H1 (cell line): ENCODE measurements around the gene HIPK2. TPM values are rescaled to one million over a fixed set of nuclear protein-coding genes. Genes with fewer than 3 reads are reported as not detected.

ENCODE experiments used
- CTCF ChIA-PET: fragments of 300-600 bp; sonication (Branson Sonifier 250); formaldehyde crosslinking; loops from one replicate; lab custom pipeline; 2021; ENCODE audit not compliant: partially characterized antibody; lab: Charles Lee
- POLR2A ChIA-PET: fragments of 300-600 bp; sonication (Branson Sonifier 250); formaldehyde crosslinking; loops from one replicate; lab custom pipeline; 2021; ENCODE audit warnings: inconsistent platforms; ENCODE audit not compliant: partially characterized antibody; lab: Charles Lee
- DNase-seq, 2 experiments: peaks; one replicate each; pipeline versions ENCODE4 v3.0.0 to v3.0.0-alpha.2; 2010 to 2022; ENCODE audit warnings: low spot score in 2 of 2, low read depth in 1 of 2, mixed read lengths in 1 of 2
- FAIRE-seq: peaks from 2 replicates; lab custom pipeline; 2011; peaks lifted over from hg19 to GRCh38; lab: Jason Lieb, UNC
- H2AFZ ChIP-seq: 2 replicates; pipeline ENCODE4 v1.8.1; 2012; ENCODE audit warnings: low read length, inconsistent platforms
- H2AK5ac ChIP-seq: 2 replicates; pipeline ENCODE4 v1.6.1; 2013; ENCODE audit warnings: low read depth, low read length
- H2BK120ac ChIP-seq: replicated peaks from 2 replicates; pipeline ENCODE3; 2013; ENCODE audit warnings: low read depth, low read length, inconsistent platforms
- H2BK12ac ChIP-seq: 2 replicates; pipeline ENCODE4 v1.6.1; 2013; ENCODE audit warnings: low read depth, low read length
- H2BK15ac ChIP-seq: 2 replicates; pipeline ENCODE4 v1.6.1; 2013; ENCODE audit warnings: low read length
- H2BK20ac ChIP-seq: 2 replicates; pipeline ENCODE4 v1.6.1; 2013; ENCODE audit warnings: low read length
- H2BK5ac ChIP-seq: 2 replicates; pipeline ENCODE4 v1.6.1; 2013; ENCODE audit warnings: low read depth, low read length
- H3K14ac ChIP-seq: 2 replicates; pipeline ENCODE4 v1.6.1; 2013; ENCODE audit warnings: inconsistent platforms; ENCODE audit not compliant: insufficient read length
- H3K18ac ChIP-seq: 2 replicates; pipeline ENCODE4 v1.6.1; 2013; ENCODE audit warnings: low read length; ENCODE audit errors: extremely low read depth
- H3K23ac ChIP-seq: 2 replicates; pipeline ENCODE4 v1.6.1; 2013; ENCODE audit warnings: inconsistent platforms; ENCODE audit not compliant: insufficient read length
- H3K23me2 ChIP-seq: 2 replicates; pipeline ENCODE4 v1.6.1; 2013; ENCODE audit warnings: low read depth, low read length
- H3K27ac ChIP-seq: 2 replicates; pipeline ENCODE4 v1.6.1; 2011; ENCODE audit warnings: low read depth, low read length, inconsistent platforms
- H3K27me3 ChIP-seq, 4 experiments: replicated peaks in 1 of 4; 1 replicate in 1 of 4; 2 replicates in 3 of 4; pipeline versions ENCODE4 v1.6.1 to v1.8.1; 2011 to 2013; ENCODE audit warnings: low read length in 3 of 4, mild to moderate bottlenecking in 3 of 4, inconsistent platforms in 2 of 4, mixed read lengths in 2 of 4, moderate library complexity in 1 of 4; ENCODE audit not compliant: control insufficient read depth in 3 of 4, insufficient read depth in 3 of 4; ENCODE audit errors: extremely low read depth in 1 of 4
- H3K36me3 ChIP-seq, 4 experiments: 2 replicates each; pipeline versions ENCODE4 v1.6.1 to v1.8.1; 2011 to 2013; ENCODE audit warnings: mild to moderate bottlenecking in 4 of 4, low read length in 3 of 4, moderate library complexity in 2 of 4, control low read depth in 1 of 4, inconsistent platforms in 1 of 4; ENCODE audit not compliant: insufficient read depth in 4 of 4, control insufficient read depth in 2 of 4
- H3K4ac ChIP-seq: replicated peaks from 2 replicates; pipeline ENCODE3; 2013; ENCODE audit warnings: low read length, low read depth, mixed read lengths, inconsistent platforms; ENCODE audit not compliant: insufficient read length
- H3K4me1 ChIP-seq, 4 experiments: replicated peaks in 1 of 4; 1 replicate in 1 of 4; 2 replicates in 3 of 4; pipeline versions ENCODE4 v1.6.1 to v1.8.1; 2011 to 2013; ENCODE audit warnings: low read length in 3 of 4, inconsistent platforms in 2 of 4, mixed read lengths in 1 of 4; ENCODE audit not compliant: insufficient read depth in 4 of 4, control insufficient read depth in 3 of 4
- H3K4me2 ChIP-seq, 2 experiments: 2 replicates each; pipeline versions ENCODE4 v1.6.1 to v1.8.1; 2011 to 2013; ENCODE audit warnings: low read depth in 2 of 2, low read length in 2 of 2, control low read depth in 1 of 2, inconsistent platforms in 1 of 2, mild to moderate bottlenecking in 1 of 2; ENCODE audit not compliant: insufficient read depth in 1 of 2
- H3K4me3 ChIP-seq, 4 experiments: fragments of 200-600, 300-600 bp in 1 of 4; sonication (generic), shearing (Covaris generic), sonication (Bioruptor Twin) in 1 of 4; 2 replicates each; pipeline versions ENCODE4 v1.5.1 to v1.8.1; 2011 to 2016; ENCODE audit warnings: low read length in 4 of 4, low read depth in 3 of 4, control low read depth in 2 of 4, inconsistent platforms in 2 of 4, mild to moderate bottlenecking in 2 of 4, mixed read lengths in 1 of 4, moderate library complexity in 1 of 4; ENCODE audit not compliant: insufficient read depth in 2 of 4; ENCODE audit errors: extremely low read depth in 1 of 4
- H3K56ac ChIP-seq: replicated peaks from 2 replicates; pipeline ENCODE3; 2013; ENCODE audit warnings: low read depth, mild to moderate bottlenecking, mixed read lengths, low read length, inconsistent platforms; ENCODE audit not compliant: insufficient read length
- H3K79me1 ChIP-seq: 2 replicates; pipeline ENCODE4 v1.6.1; 2013; ENCODE audit warnings: low read depth, low read length, control low read depth
- H3K79me2 ChIP-seq, 2 experiments: 2 replicates each; pipeline versions ENCODE4 v1.6.1 to v1.8.1; 2012 to 2013; ENCODE audit warnings: low read length in 2 of 2, mild to moderate bottlenecking in 2 of 2, inconsistent platforms in 1 of 2; ENCODE audit not compliant: insufficient read depth in 2 of 2, control insufficient read depth in 1 of 2
- H3K9ac ChIP-seq, 4 experiments: replicated peaks in 1 of 4; 1 replicate in 1 of 4; 2 replicates in 3 of 4; pipeline versions ENCODE4 v1.6.1 to v1.8.1; 2011 to 2013; ENCODE audit warnings: low read depth in 3 of 4, low read length in 3 of 4, control low read depth in 2 of 4, mild to moderate bottlenecking in 2 of 4, moderate library complexity in 2 of 4, inconsistent platforms in 1 of 4; ENCODE audit errors: extremely low read depth in 1 of 4
- H3K9me3 ChIP-seq, 2 experiments: 2 replicates each; pipeline versions ENCODE4 v1.6.1 to v1.8.1; 2012 to 2013; ENCODE audit warnings: mild to moderate bottlenecking in 2 of 2, moderate library complexity in 2 of 2, control low read depth in 1 of 2, inconsistent platforms in 1 of 2, low read depth in 1 of 2, low read length in 1 of 2, mixed read lengths in 1 of 2; ENCODE audit not compliant: insufficient read depth in 2 of 2
- H4K20me1 ChIP-seq, 2 experiments: replicated peaks in 1 of 2; 2 replicates each; pipeline versions ENCODE3 to v1.8.1; 2011 to 2013; ENCODE audit warnings: inconsistent platforms in 2 of 2, low read length in 2 of 2, mild to moderate bottlenecking in 1 of 2; ENCODE audit not compliant: insufficient read depth in 2 of 2, control insufficient read depth in 1 of 2
- H4K5ac ChIP-seq: 2 replicates; pipeline ENCODE4 v1.6.1; 2013; ENCODE audit warnings: low read length, low read depth, mixed read lengths, inconsistent platforms; ENCODE audit not compliant: insufficient read length
- H4K8ac ChIP-seq: 2 replicates; pipeline ENCODE4 v1.8.0; 2013; ENCODE audit warnings: mild to moderate bottlenecking, moderate library complexity, low read length, inconsistent platforms; ENCODE audit not compliant: insufficient read depth; ENCODE audit errors: extremely low read depth
- H4K91ac ChIP-seq: replicated peaks from 2 replicates; pipeline ENCODE3; 2013; ENCODE audit warnings: low read length, mixed read lengths, inconsistent platforms; ENCODE audit not compliant: insufficient read length
- ATF3 ChIP-seq: IDR thresholded peaks from 2 replicates; pipeline ENCODE4 v1.6.1; 2011; ENCODE audit warnings: low read depth, mild to moderate bottlenecking, low read length; ENCODE audit not compliant: insufficient read depth
- BACH1 ChIP-seq: IDR thresholded peaks from 2 replicates; pipeline ENCODE4 v1.6.1; 2012; ENCODE audit warnings: low read length, improper control_type of control experiment
- CBX8 ChIP-seq: fragments of 300-800, 300-1000 bp; sonication (generic); IDR thresholded peaks from 2 replicates; pipeline ENCODE4 v1.7.1; 2016; ENCODE audit warnings: low read depth, low read length, borderline replicate concordance
- CEBPB ChIP-seq: IDR thresholded peaks from 2 replicates; pipeline ENCODE4 v1.6.1; 2012; ENCODE audit warnings: low read depth, low read length
- GTF2F1 ChIP-seq: IDR thresholded peaks from 2 replicates; pipeline ENCODE4 v1.6.1; 2012; ENCODE audit warnings: low read depth, low read length, improper control_type of control experiment, borderline replicate concordance
- MAFK ChIP-seq: IDR thresholded peaks from 2 replicates; pipeline ENCODE4 v1.6.1; 2012; ENCODE audit warnings: low read depth, mild to moderate bottlenecking, improper control_type of control experiment, low read length
- PHF8 ChIP-seq: fragments of 200-600 bp; sonication (generic); conservative IDR thresholded peaks from 2 replicates; pipeline ENCODE4 v1.7.1; 2012; ENCODE audit warnings: low read depth, mild to moderate bottlenecking, inconsistent platforms, low read length, moderate library complexity
- RBBP5 ChIP-seq: IDR thresholded peaks from 2 replicates; pipeline ENCODE4 v1.7.1; 2012; ENCODE audit warnings: low read depth, mild to moderate bottlenecking, inconsistent platforms, low read length, moderate library complexity, borderline replicate concordance
- RFX5 ChIP-seq: IDR thresholded peaks from 2 replicates; pipeline ENCODE4 v1.6.1; 2011; ENCODE audit warnings: low read depth, low read length, improper control_type of control experiment, borderline replicate concordance
- RNF2 ChIP-seq: fragments of 200-900, 300-1000 bp; sonication (generic); IDR thresholded peaks from 2 replicates; pipeline ENCODE4 v1.7.1; 2016; ENCODE audit warnings: borderline replicate concordance, low read depth, mild to moderate bottlenecking, antibody characterized with exemption, low read length; ENCODE audit not compliant: poor library complexity, severe bottlenecking; ENCODE audit errors: missing control alignments
- RXRA ChIP-seq: IDR thresholded peaks from 2 replicates; pipeline ENCODE4 v1.6.1; 2011; ENCODE audit warnings: low read depth, mild to moderate bottlenecking, low read length, moderate library complexity; ENCODE audit not compliant: insufficient read depth
- SRF ChIP-seq: IDR thresholded peaks from 2 replicates; pipeline ENCODE4 v1.6.1; 2011; ENCODE audit warnings: mild to moderate bottlenecking, low read depth, low read length, moderate library complexity
- TAF7 ChIP-seq: optimal IDR thresholded peaks from 2 replicates; pipeline ENCODE3; 2011; ENCODE audit warnings: low read depth, mild to moderate bottlenecking, inconsistent platforms, low read length, moderate library complexity, borderline replicate concordance
- WGBS, 2 experiments: shearing (Covaris generic) in 1 of 2; methylation state at CpG; one replicate each; pipeline versions ENCODE4 v1.1.6 to v1.1.7; 2013 to 2015; ENCODE audit warnings: low lambda C conversion rate in 2 of 2, mixed read lengths in 2 of 2, inconsistent platforms in 1 of 2, low coverage in 1 of 2, missing lambda C conversion rate in 1 of 2; ENCODE audit not compliant: insufficient replicate concordance in 2 of 2, insufficient coverage in 1 of 2, insufficient read length in 1 of 2; ENCODE audit errors: extremely low coverage in 1 of 2, missing lambda C conversion rate in 1 of 2; 5-methylcytosine and 5-hydroxymethylcytosine counted together
- polyA plus RNA-seq, 7 experiments: library from polyadenylated mRNA; depleted of rRNA in 3 of 7; stranded (reverse) in 5 of 7; unstranded in 2 of 7; fragments of >200 nt in 5 of 7; fragments of 200-250 nt in 2 of 7; gene quantifications; 1 replicate in 5 of 7; 2 replicates in 1 of 7; 4 replicates in 1 of 7; pipeline versions ENCODE4 v1.2.1 to v1.2.3, GENCODE V29; 2011 to 2013; ENCODE audit warnings: missing spikeins in 2 of 7, mixed read lengths in 2 of 7
- total RNA-seq: library from RNA; stranded (reverse); fragmentation: NEBNext Ultra II Directional; extraction: Animal tissue kit (Norgen Biotek cat#: 25700); gene quantifications from 2 replicates; pipeline ENCODE4 v1.2.1, GENCODE V29; 2021

HIPK2 gene
- total and polyA plus RNA-seq, 2 of the 8 experiments (the other 6 are each of a cell fraction or from before 2014, with no cell fraction given), result 8.3 to 24.3 TPM

- Histone ChIP-seq H3K14ac (no peak overlapping the region), H2AK5ac (no peak overlapping the region), H2BK12ac (peak overlapping the region; percentile 39; the same call in 1 of the 2 replicates), H3K27me3 (no peaks in the 10 kb centered on the region; a peak in 1 of 7 replicates), H3K18ac (no peak overlapping the region), H3K36me3 (no peaks in the 10 kb centered on the region), H2BK15ac (peak overlapping the region; percentile 72; the same call in 1 of the 2 replicates), H3K23me2 (0 out of 2 replicates have a peak, but pooled peaks cover under 1% of the 10 kb centered on the region), H2BK5ac (no peak overlapping the region), H3K9ac (no peak overlapping the region), H3K4ac (no peak overlapping the region), H2BK120ac (no peak overlapping the region), H3K4me3 (no peak overlapping the region), H3K79me2 (no peaks in the 10 kb centered on the region), H3K27ac (no peak overlapping the region), H3K79me1 (no peaks in the 10 kb centered on the region), H4K20me1 (no peaks in the 10 kb centered on the region), H3K56ac (no peak overlapping the region), H3K9me3 (no peaks in the 10 kb centered on the region), H4K8ac (no peak overlapping the region), H2AFZ (no peak overlapping the region), H3K4me2 (no peak overlapping the region), H4K91ac (peak overlapping the region; percentile 26), H4K5ac (no peak overlapping the region), H3K23ac (no peak overlapping the region), H2BK20ac (no peak overlapping the region), H3K4me1 (peaks cover 0 to 10% (median 5%) of the 10 kb centered on the region in 4 experiments; a peak in 5 of 7 replicates)
- 81% methylated on average over 10 of the region's 12 CpGs; no CpG with 5 or more reads in 1 of the 2 experiments for WGBS, 2 experiments
- CTCF ChIA-PET, result interaction anchor here (0.6 to 3.2 kb wide), 8 partner anchors 8 to 1056 kb away, joined by 3 to 17 read pairs (median 5); no protein-coding TSS in a partner anchor
- FAIRE-seq (no peak), DNase-seq (no peak)
- POLR2A ChIA-PET, result no interaction called here
- TF ChIP-seq RNF2 (no peak), BACH1 (no peak), TAF7 (no peak), SRF (no peak), CBX8 (no peak), RFX5 (no peak), GTF2F1 (no peak), ATF3 (no peak), RBBP5 (no peak), MAFK (no peak), CEBPB (no peak), RXRA (no peak), PHF8 (no peak)
Measured at GRCh38 chr7:139540203-139540602, 237.6 kb downstream of the HIPK2 start.
